Measurements from ENCODE around the gene ELMOD1. TPM values are rescaled to one million over a fixed set of nuclear protein-coding genes. Genes with fewer than 3 reads are reported as not detected.

The ELMOD1 gene
- total and polyA plus RNA-seq, 12 donors: 0.10 to 1.0 (median 0.30) TPM; not detected in 1

DNA sequence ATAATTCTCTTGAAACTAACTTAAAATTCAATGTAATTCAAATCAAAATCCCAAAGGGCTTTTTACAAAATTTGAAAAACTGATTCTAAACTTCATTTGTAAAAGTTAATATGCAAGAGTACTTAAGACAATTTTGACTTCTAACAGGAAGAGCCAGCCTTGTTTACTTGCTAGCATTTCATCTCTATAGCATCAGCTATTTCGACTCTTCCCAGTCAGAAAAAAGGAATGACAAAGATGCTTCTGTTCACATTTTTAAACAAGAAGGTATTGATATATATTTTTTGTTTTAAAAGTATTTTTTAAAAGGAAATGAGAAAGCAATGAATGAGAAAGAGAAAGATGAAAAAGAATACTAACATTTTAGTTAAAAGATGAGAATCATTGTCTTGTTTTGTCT is 104.5 kb downstream of the ELMOD1 start:
- H3K27me3 ChIP-seq: peaks cover 0 to 28% (median 7%) of the 10 kb centered on the region in 7 donors
- no peaks in the 10 kb centered on the region for H3K9me3 ChIP-seq
- ATAC-seq (no peak), DNase-seq (no peak)
- no peak overlapping the region for H3K27ac ChIP-seq
- intact Hi-C loops (cut with DNase I): no loop called here
- no peak overlapping the region for H3K4me3 ChIP-seq
- TF ChIP-seq, protein P1, sequence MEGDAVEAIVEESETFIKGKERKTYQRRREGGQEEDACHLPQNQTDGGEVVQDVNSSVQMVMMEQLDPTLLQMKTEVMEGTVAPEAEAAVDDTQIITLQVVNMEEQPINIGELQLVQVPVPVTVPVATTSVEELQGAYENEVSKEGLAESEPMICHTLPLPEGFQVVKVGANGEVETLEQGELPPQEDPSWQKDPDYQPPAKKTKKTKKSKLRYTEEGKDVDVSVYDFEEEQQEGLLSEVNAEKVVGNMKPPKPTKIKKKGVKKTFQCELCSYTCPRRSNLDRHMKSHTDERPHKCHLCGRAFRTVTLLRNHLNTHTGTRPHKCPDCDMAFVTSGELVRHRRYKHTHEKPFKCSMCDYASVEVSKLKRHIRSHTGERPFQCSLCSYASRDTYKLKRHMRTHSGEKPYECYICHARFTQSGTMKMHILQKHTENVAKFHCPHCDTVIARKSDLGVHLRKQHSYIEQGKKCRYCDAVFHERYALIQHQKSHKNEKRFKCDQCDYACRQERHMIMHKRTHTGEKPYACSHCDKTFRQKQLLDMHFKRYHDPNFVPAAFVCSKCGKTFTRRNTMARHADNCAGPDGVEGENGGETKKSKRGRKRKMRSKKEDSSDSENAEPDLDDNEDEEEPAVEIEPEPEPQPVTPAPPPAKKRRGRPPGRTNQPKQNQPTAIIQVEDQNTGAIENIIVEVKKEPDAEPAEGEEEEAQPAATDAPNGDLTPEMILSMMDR (IDR thresholded peaks at IDR 0.05): no peak
- WGBS, 2 donors: 74 to 83% methylated on average over 1 of the region's 1 CpG
- H3K36me3 ChIP-seq: no peaks in the 10 kb centered on the region
- H3K4me1 ChIP-seq: peaks cover 0 to 5% (median 0%) of the 10 kb centered on the region in 9 donors

DNA sequence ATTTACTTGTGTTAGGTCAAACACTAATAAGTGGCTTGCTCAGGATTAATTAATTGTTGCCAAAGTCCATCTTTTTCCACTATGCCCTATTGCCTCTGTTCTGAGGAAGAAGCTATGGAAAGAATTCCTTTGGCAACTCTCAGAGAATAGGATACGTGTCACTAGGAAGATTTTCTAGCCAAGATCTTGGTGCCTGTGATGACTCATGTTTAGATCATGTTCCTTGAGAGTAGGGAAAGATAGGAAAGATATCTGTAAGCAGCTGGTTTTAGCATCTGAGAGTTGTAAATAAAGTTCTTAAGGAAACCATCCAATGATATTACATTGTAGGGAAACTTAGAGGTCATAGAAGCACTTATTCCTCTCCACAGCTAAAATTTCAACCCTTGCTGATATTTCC is 105.2 kb downstream of the ELMOD1 start:
- Histone ChIP-seq H3K4me3 (no peak overlapping the region), H3K27me3 (peaks cover 0 to 22% (median 7%) of the 10 kb centered on the region in 7 donors), H3K36me3 (no peaks in the 10 kb centered on the region), H3K4me1 (peaks cover 0 to 5% (median 0%) of the 10 kb centered on the region in 9 donors), H3K27ac (peak overlapping the region in 1 of 10 donors; percentile 36), H3K9me3 (no peaks in the 10 kb centered on the region)
- intact Hi-C loops (cut with DNase I): no loop called here
- TF ChIP-seq, protein P1 (IDR thresholded peaks at IDR 0.05): no peak
- ATAC-seq (peak in 4 of 8 donors; percentile 53 to 79 (median 64)), DNase-seq (no peak)
- 13 to 23% methylated on average over 1 of the region's 1 CpG for WGBS, 2 donors

DNA sequence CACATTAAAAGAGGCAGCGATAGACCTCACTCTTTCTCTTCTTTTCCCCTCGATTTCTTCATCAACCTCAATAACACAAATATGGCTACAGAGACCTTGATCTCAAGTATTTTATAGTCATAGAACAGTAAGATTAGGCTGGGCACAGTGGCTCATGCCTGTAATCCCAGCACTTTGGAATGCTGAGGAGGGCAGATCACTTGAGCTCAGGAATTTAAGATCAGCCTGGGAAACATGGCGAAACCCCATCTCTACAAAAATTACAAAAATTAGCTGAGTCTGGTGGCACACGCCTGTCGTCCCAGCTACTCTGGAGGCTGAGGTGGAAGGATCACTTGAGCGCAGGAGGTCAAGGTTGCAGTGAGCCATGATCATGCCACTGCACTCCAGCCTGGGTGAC is 106.3 kb downstream of the ELMOD1 start:
- ATAC-seq: no peak
- peaks cover 0 to 12% (median 3%) of the 10 kb centered on the region in 7 donors for H3K27me3 ChIP-seq
- H3K36me3 ChIP-seq: no peaks in the 10 kb centered on the region
- no peak overlapping the region for H3K4me3 ChIP-seq
- intact Hi-C loops (cut with DNase I): no loop called here
- H3K9me3 ChIP-seq: no peaks in the 10 kb centered on the region
- no peak overlapping the region for H3K27ac ChIP-seq
- no peak for DNase-seq
- peaks cover 0 to 5% (median 0%) of the 10 kb centered on the region in 9 donors for H3K4me1 ChIP-seq
- WGBS, 2 donors: 77 to 85% methylated on average over 6 of the region's 6 CpGs
- TF ChIP-seq, protein P1 (IDR thresholded peaks at IDR 0.05): no peak

DNA sequence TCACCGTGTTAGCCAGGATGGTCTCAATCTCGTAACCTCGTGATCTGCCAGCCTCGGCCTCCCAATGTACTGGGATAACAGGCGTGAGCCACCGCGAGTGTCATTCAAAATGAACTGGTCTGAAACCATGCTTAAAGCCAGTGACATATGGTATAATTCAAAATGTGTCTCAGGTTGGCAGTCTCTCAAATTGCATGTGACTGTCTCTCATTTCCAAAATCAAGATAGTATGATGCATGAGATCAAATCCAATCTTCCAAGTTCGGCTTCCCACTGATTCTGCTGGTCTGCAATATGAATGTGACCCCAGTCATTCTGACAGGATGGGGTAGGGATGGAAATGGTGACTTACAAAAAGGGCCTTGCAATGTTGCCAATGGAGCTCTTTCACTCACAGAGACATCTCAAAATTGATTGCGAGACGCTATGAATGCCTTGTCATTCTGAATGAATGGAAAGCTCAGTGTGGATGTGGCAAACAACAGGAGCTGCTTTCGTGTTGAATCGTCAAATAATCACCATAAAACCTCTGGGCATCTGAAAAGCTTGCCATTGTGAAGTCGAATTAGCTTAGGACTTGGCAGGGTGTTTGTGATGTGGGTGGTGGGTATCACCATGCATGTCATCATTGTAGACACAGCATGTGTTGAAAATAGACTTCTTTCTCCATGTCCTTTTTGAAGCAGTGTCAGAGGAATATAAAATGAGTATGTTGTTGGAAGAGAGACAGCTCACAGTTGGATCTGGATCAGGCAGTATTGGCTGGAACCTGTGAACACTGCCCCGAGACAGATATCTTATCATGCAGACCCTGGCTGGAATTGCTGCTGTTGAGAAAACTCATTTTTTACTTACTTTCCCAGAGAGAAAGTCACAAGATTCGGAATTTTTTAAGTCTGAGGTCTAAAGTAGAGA is 108.7 kb downstream of the ELMOD1 start:
- Histone ChIP-seq H3K27me3 (peaks cover 0 to 7% (median 0%) of the 10 kb centered on the region in 7 donors), H3K4me3 (no peak overlapping the region), H3K4me1 (peaks cover 0 to 5% (median 0%) of the 10 kb centered on the region in 9 donors), H3K36me3 (no peaks in the 10 kb centered on the region), H3K9me3 (no peaks in the 10 kb centered on the region), H3K27ac (no peak overlapping the region)
- DNase-seq: no peak
- whole genome bisulfite sequencing, 2 donors: 68 to 75% methylated on average over 15 of the region's 15 CpGs
- TF ChIP-seq, protein P1 (IDR thresholded peaks at IDR 0.05): no peak
- intact Hi-C loops (cut with DNase I): no loop called here
- ATAC-seq: no peak
